ENCODE measurements around the gene MORN3. TPM values are rescaled to one million over a fixed set of nuclear protein-coding genes. Genes with fewer than 3 reads are reported as not detected.

MORN3 gene
- total and polyA plus RNA-seq, 5 donors from 2014 or later: 2.3 to 7.3 (median 5.6) TPM

DNA sequence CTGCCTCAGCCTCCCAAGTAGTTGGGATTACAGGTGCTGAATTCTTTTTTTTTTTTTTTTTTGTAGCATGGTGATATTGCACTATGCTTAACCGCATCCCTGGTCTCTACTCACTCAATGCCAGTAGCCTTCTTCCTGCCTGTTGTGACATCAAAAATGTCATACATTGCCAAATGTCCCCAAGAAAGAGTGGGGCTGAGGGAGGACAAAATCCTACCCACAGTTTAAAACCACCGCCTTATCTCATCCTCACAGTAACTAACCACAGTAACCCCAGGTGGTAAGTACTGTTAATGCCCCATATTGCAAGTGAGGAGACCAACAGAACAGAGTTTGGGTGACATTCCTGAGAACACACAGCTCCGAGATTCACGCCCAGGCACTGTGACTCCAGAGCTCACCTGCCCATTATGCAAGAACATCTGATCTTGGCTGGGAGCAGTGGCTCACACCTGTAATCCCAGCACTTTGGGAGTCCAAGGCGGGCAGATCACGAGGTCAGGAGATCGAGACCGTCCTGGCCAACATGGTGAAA is 19.6 kb downstream of the MORN3 start:
- no peaks in the 10 kb centered on the region for H3K9me3 Mint-ChIP-seq
- no peaks in the 10 kb centered on the region for H3K36me3 ChIP-seq (ENCODE audit: control insufficient read depth, insufficient read depth, low read length)
- H3K4me3 Mint-ChIP-seq: peak overlapping the region in 1 of 4 donors; percentile 31
- ATAC-seq (ENCODE audit: low read depth in 2 of 2) (no peak), DNase-seq (peak in 1 of 3 donors; percentile 35)
- H3K4me3 ChIP-seq (ENCODE audit: low read depth, low read length): no peak overlapping the region
- no peaks in the 10 kb centered on the region for H3K27me3 ChIP-seq (ENCODE audit: control insufficient read depth, insufficient read depth, low read length)
- H3K4me1 ChIP-seq (ENCODE audit: control insufficient read depth, insufficient read depth, low read length, poor library complexity, severe bottlenecking): peaks cover 9% of the 10 kb centered on the region
- peak overlapping the region; percentile 15 for H3K27ac ChIP-seq (ENCODE audit: insufficient read depth, low read length, poor library complexity, severe bottlenecking)
- no peaks in the 10 kb centered on the region for H3K27me3 Mint-ChIP-seq
- peaks cover 4 to 26% (median 14%) of the 10 kb centered on the region in 4 donors for H3K4me1 Mint-ChIP-seq
- H3K27ac Mint-ChIP-seq: peak overlapping the region; percentile 51 to 84 (median 82)
- H3K9me3 ChIP-seq (ENCODE audit: control insufficient read depth in 2 of 2, low read length in 2 of 2): no peaks in the 10 kb centered on the region
- H3K36me3 Mint-ChIP-seq: peaks cover 6% of the 10 kb centered on the region

DNA sequence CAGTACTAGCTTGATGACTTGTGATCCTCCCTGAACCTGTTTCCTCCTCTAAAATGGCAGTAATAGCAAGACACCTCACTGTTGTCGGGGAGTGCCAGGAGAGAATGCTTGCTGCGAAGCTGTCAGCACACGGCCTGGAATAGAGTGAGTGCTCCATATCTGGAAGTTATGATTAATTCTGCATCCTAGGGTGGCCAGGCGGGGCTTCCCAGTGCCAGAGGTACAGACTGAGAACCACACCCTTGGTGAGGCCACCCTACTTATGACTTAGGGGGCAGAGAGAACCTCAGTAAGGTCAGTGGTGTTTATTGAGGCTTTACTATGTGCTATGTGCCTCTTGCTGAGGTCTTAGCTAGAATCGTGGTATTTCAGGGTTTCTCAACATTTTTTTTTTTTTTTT is 20.1 kb downstream of the MORN3 start:
- Histone ChIP-seq H3K4me3 (ENCODE audit: low read depth, low read length) (no peak overlapping the region), H3K27me3 (ENCODE audit: control insufficient read depth, insufficient read depth, low read length) (no peaks in the 10 kb centered on the region), H3K36me3 (ENCODE audit: control insufficient read depth, insufficient read depth, low read length) (no peaks in the 10 kb centered on the region), H3K4me1 (ENCODE audit: control insufficient read depth, insufficient read depth, low read length, poor library complexity, severe bottlenecking) (peaks cover 9% of the 10 kb centered on the region), H3K9me3 (ENCODE audit: control insufficient read depth in 2 of 2, low read length in 2 of 2) (no peaks in the 10 kb centered on the region), H3K27ac (ENCODE audit: insufficient read depth, low read length, poor library complexity, severe bottlenecking) (no peak overlapping the region)
- peaks cover 9% of the 10 kb centered on the region for H3K36me3 Mint-ChIP-seq
- H3K9me3 Mint-ChIP-seq: no peaks in the 10 kb centered on the region
- no peak for ATAC-seq (ENCODE audit: low read depth in 2 of 2)
- no peak for DNase-seq
- peaks cover 4 to 20% (median 13%) of the 10 kb centered on the region in 4 donors for H3K4me1 Mint-ChIP-seq
- no peak overlapping the region for H3K4me3 Mint-ChIP-seq
- H3K27ac Mint-ChIP-seq: peak overlapping the region in 2 of 3 donors; percentile 67
- no peaks in the 10 kb centered on the region for H3K27me3 Mint-ChIP-seq

- peaks cover 9% of the 10 kb centered on the region for H3K36me3 Mint-ChIP-seq
- H3K27me3 ChIP-seq (ENCODE audit: control insufficient read depth, insufficient read depth, low read length): no peaks in the 10 kb centered on the region
- H3K9me3 ChIP-seq (ENCODE audit: control insufficient read depth in 2 of 2, low read length in 2 of 2): no peaks in the 10 kb centered on the region
- H3K4me1 ChIP-seq (ENCODE audit: control insufficient read depth, insufficient read depth, low read length, poor library complexity, severe bottlenecking): peaks cover 9% of the 10 kb centered on the region
- H3K27ac ChIP-seq (ENCODE audit: insufficient read depth, low read length, poor library complexity, severe bottlenecking): no peak overlapping the region
- ATAC-seq (ENCODE audit: low read depth in 2 of 2): no peak
- DNase-seq: no peak
- no peaks in the 10 kb centered on the region for H3K27me3 Mint-ChIP-seq
- peak overlapping the region in 1 of 3 donors; percentile 67 for H3K27ac Mint-ChIP-seq
- H3K4me1 Mint-ChIP-seq: peaks cover 4 to 12% (median 8%) of the 10 kb centered on the region in 4 donors
- peaks cover under 1% of the 10 kb centered on the region for H3K36me3 ChIP-seq (ENCODE audit: control insufficient read depth, insufficient read depth, low read length)
- no peak overlapping the region for H3K4me3 Mint-ChIP-seq
- no peak overlapping the region for H3K4me3 ChIP-seq (ENCODE audit: low read depth, low read length)
- no peaks in the 10 kb centered on the region for H3K9me3 Mint-ChIP-seq
Observed at GRCh38 chr12:121648458-121649028, 20.9 kb downstream of the MORN3 start.

DNA sequence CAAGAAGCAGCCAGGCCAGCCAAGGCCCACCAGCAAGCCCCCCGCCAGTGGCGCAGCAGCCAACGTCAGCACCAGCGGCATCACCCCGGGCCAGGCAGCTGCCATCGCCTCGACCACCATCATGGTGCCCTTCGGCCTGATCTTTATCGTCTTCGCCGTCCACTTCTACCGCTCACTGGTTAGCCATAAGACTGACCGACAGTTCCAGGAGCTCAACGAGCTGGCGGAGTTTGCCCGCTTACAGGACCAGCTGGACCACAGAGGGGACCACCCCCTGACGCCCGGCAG is 28.2 kb downstream of the MORN3 start:
- Mint-ChIP-seq H3K4me3 (no peak overlapping the region), H3K4me1 (peaks cover 0 to 43% (median 16%) of the 10 kb centered on the region in 4 donors), H3K36me3 (peaks cover 16% of the 10 kb centered on the region), H3K9me3 (no peaks in the 10 kb centered on the region), H3K27ac (peak overlapping the region in 2 of 3 donors; percentile 15 to 64), H3K27me3 (no peaks in the 10 kb centered on the region)
- Histone ChIP-seq H3K27ac (ENCODE audit: insufficient read depth, low read length, poor library complexity, severe bottlenecking) (no peak overlapping the region), H3K4me3 (ENCODE audit: low read depth, low read length) (no peak overlapping the region), H3K36me3 (ENCODE audit: control insufficient read depth, insufficient read depth, low read length) (peaks cover 17% of the 10 kb centered on the region), H3K4me1 (ENCODE audit: control insufficient read depth, insufficient read depth, low read length, poor library complexity, severe bottlenecking) (peaks cover 27% of the 10 kb centered on the region), H3K27me3 (ENCODE audit: control insufficient read depth, insufficient read depth, low read length) (no peaks in the 10 kb centered on the region), H3K9me3 (ENCODE audit: control insufficient read depth in 2 of 2, low read length in 2 of 2) (no peaks in the 10 kb centered on the region)
- DNase-seq (no peak), ATAC-seq (ENCODE audit: low read depth in 2 of 2) (no peak)

GRCh38 chr12:121638298-121639202 is 30.9 kb downstream of the MORN3 start:
- Mint-ChIP-seq H3K4me3 (peak overlapping the region; percentile 11 to 78 (median 70)), H3K36me3 (peaks cover 13% of the 10 kb centered on the region), H3K27ac (peak overlapping the region; percentile 88 to 95 (median 94)), H3K4me1 (peaks cover 0 to 62% (median 23%) of the 10 kb centered on the region in 4 donors), H3K9me3 (no peaks in the 10 kb centered on the region), H3K27me3 (no peaks in the 10 kb centered on the region)
- Histone ChIP-seq H3K36me3 (ENCODE audit: control insufficient read depth, insufficient read depth, low read length) (peaks cover 17% of the 10 kb centered on the region), H3K4me3 (ENCODE audit: low read depth, low read length) (no peak overlapping the region), H3K27me3 (ENCODE audit: control insufficient read depth, insufficient read depth, low read length) (no peaks in the 10 kb centered on the region), H3K9me3 (ENCODE audit: control insufficient read depth in 2 of 2, low read length in 2 of 2) (no peaks in the 10 kb centered on the region), H3K4me1 (ENCODE audit: control insufficient read depth, insufficient read depth, low read length, poor library complexity, severe bottlenecking) (peaks cover 40% of the 10 kb centered on the region), H3K27ac (ENCODE audit: insufficient read depth, low read length, poor library complexity, severe bottlenecking) (peak overlapping the region; percentile 84)
- no peak for ATAC-seq (ENCODE audit: low read depth in 2 of 2)
- DNase-seq: no peak

- Mint-ChIP-seq H3K4me1 (peaks cover 0 to 73% (median 31%) of the 10 kb centered on the region in 4 donors), H3K27ac (peak overlapping the region; percentile 88 to 95 (median 94)), H3K9me3 (no peaks in the 10 kb centered on the region), H3K36me3 (peaks cover 13% of the 10 kb centered on the region), H3K27me3 (no peaks in the 10 kb centered on the region), H3K4me3 (peak overlapping the region; percentile 64 to 78 (median 70))
- ATAC-seq (ENCODE audit: low read depth in 2 of 2) (peak; percentile 84 to 88), DNase-seq (peak; percentile 30 to 83 (median 48))
- H3K27me3 ChIP-seq (ENCODE audit: control insufficient read depth, insufficient read depth, low read length): no peaks in the 10 kb centered on the region
- peak overlapping the region; percentile 54 for H3K4me3 ChIP-seq (ENCODE audit: low read depth, low read length)
- peaks cover 14% of the 10 kb centered on the region for H3K36me3 ChIP-seq (ENCODE audit: control insufficient read depth, insufficient read depth, low read length)
- no peaks in the 10 kb centered on the region for H3K9me3 ChIP-seq (ENCODE audit: control insufficient read depth in 2 of 2, low read length in 2 of 2)
- peak overlapping the region; percentile 84 for H3K27ac ChIP-seq (ENCODE audit: insufficient read depth, low read length, poor library complexity, severe bottlenecking)
- peaks cover 50% of the 10 kb centered on the region for H3K4me1 ChIP-seq (ENCODE audit: control insufficient read depth, insufficient read depth, low read length, poor library complexity, severe bottlenecking)
Observed at GRCh38 chr12:121637231-121637914, 32.1 kb downstream of the MORN3 start.

- peak overlapping the region; percentile 29 for H3K27ac ChIP-seq (ENCODE audit: insufficient read depth, low read length, poor library complexity, severe bottlenecking)
Observed at GRCh38 chr12:121634836-121635235, 34.6 kb downstream of the MORN3 start.

More at GRCh38 chr12:121634836-121635235, 34.6 kb downstream of the MORN3 start:
- Histone ChIP-seq H3K9me3 (ENCODE audit: control insufficient read depth in 2 of 2, low read length in 2 of 2) (no peaks in the 10 kb centered on the region), H3K4me1 (ENCODE audit: control insufficient read depth, insufficient read depth, low read length, poor library complexity, severe bottlenecking) (peaks cover 74% of the 10 kb centered on the region), H3K36me3 (ENCODE audit: control insufficient read depth, insufficient read depth, low read length) (peaks cover 9% of the 10 kb centered on the region), H3K4me3 (ENCODE audit: low read depth, low read length) (no peak overlapping the region), H3K27me3 (ENCODE audit: control insufficient read depth, insufficient read depth, low read length) (no peaks in the 10 kb centered on the region)
- no peak for DNase-seq
- Mint-ChIP-seq H3K4me3 (peak overlapping the region; percentile 43 to 70 (median 60)), H3K27ac (peak overlapping the region; percentile 79 to 97 (median 94)), H3K9me3 (no peaks in the 10 kb centered on the region), H3K27me3 (no peaks in the 10 kb centered on the region), H3K36me3 (peaks cover 12% of the 10 kb centered on the region), H3K4me1 (peaks cover 6 to 81% (median 51%) of the 10 kb centered on the region in 4 donors)
- ATAC-seq (ENCODE audit: low read depth in 2 of 2): no peak

All from CD4-positive, CD25-positive, alpha-beta regulatory T cell (primary cell).